Body of pancreas (tissue), 4 donors: ENCODE measurements around the gene MYCBP2.

ENCODE experiments used
- CTCF ChIP-seq, 7 experiments: fragments of 450-650 bp in 4 of 7; fragments of 200-600 bp in 3 of 7; sonication (generic) in 3 of 7; IDR thresholded peaks; one replicate each; pipeline ENCODE4 v1.5.1; 2016 to 2019; ENCODE audit warnings: antibody characterized with exemption in 7 of 7
- POLR2A ChIP-seq, 3 donors: fragments of 450-650 bp; IDR thresholded peaks; one replicate each; pipeline ENCODE4 v1.6.1; 2016; ENCODE audit warnings: antibody characterized with exemption in 3 of 3, mild to moderate bottlenecking in 2 of 3

- TF ChIP-seq CTCF (IDR thresholded peaks at IDR 0.05) (no peak), POLR2A (IDR thresholded peaks at IDR 0.05) (no peak)
Measured at GRCh38 chr13:77053192-77053591, 273.7 kb downstream of the MYCBP2 start.
